ENCODE results near the gene LMTK3.
"Not testable (repeated sequence)": the region's sequence is repeated elsewhere in the genome, so short reads cannot be mapped to it uniquely, and the experiment has no call there.

Gene LMTK3

GRCh38 chr19:48487544-48487943 lies 24.1 kb downstream of the LMTK3 start:
- DNase-seq = no peak

GRCh38 chr19:48486706-48487105 lies 24.9 kb downstream of the LMTK3 start:
- DNase-seq = not testable (repeated sequence)

- DNase-seq = no peak
These were observed 26.6 kb downstream of the LMTK3 start for GRCh38 chr19:48484931-48485612.

- DNase-seq = no peak
These were observed 27.3 kb downstream of the LMTK3 start for GRCh38 chr19:48484247-48484893.

GRCh38 chr19:48483301-48483700 lies 28.3 kb downstream of the LMTK3 start:
- DNase-seq = no peak

- no peak for DNase-seq
These were observed 29.6 kb downstream of the LMTK3 start for GRCh38 chr19:48481846-48482639.

GRCh38 chr19:48480558-48481500 lies 30.8 kb downstream of the LMTK3 start:
- DNase-seq = peak; percentile 81

GRCh38 chr19:48480183-48480557 lies 31.5 kb downstream of the LMTK3 start:
- peak; percentile 72 for DNase-seq

- no peak for DNase-seq
These were observed 31.9 kb downstream of the LMTK3 start for GRCh38 chr19:48479686-48480085.

GRCh38 chr19:48478339-48479256 lies 33.0 kb downstream of the LMTK3 start:
- DNase-seq = no peak

- DNase-seq = no peak
These were observed 33.8 kb downstream of the LMTK3 start for GRCh38 chr19:48477698-48478338.

- DNase-seq = no peak
These were observed 34.5 kb downstream of the LMTK3 start for GRCh38 chr19:48477067-48477685.

- no peak for DNase-seq
These were observed 35.5 kb downstream of the LMTK3 start for GRCh38 chr19:48476176-48476575.

- no peak for DNase-seq
These were observed 36.1 kb downstream of the LMTK3 start for GRCh38 chr19:48475369-48476068.

GRCh38 chr19:48474084-48474592 lies 37.5 kb downstream of the LMTK3 start:
- no peak for DNase-seq

GRCh38 chr19:48473161-48473966 lies 38.3 kb downstream of the LMTK3 start:
- no peak for DNase-seq

- DNase-seq = no peak
These were observed 39.8 kb downstream of the LMTK3 start for GRCh38 chr19:48471836-48472235.

GRCh38 chr19:48470856-48471255 lies 40.8 kb downstream of the LMTK3 start:
- DNase-seq = no peak

Measured in activated CD8-positive, alpha-beta memory T cell treated with anti-CD3 and anti-CD28 coated beads, Interleukin-2, amount 50 U/mL, for 48 hours (primary cell).